ENCODE data around the gene TLN1. TPM values are rescaled to one million over a fixed set of nuclear protein-coding genes. Genes with fewer than 3 reads are reported as not detected.

The TLN1 gene
- total and polyA plus RNA-seq, 2 donors (not counting 1 experiment from before 2014, with no cell fraction given): 102 to 280 TPM

GRCh38 chr9:35714579-35715252 is 17.3 kb downstream of the TLN1 start:
- Histone ChIP-seq H4K20me1 (ENCODE audit: control insufficient read depth, insufficient read depth, low read length, poor library complexity, severe bottlenecking) (peaks cover 35% of the 10 kb centered on the region), H3K27me3 (replicated peaks in 1 of 4; ENCODE audit: control extremely low read depth in 1 of 4, control insufficient read depth in 3 of 4, insufficient read depth in 4 of 4, low read length in 3 of 4) (no peaks in the 10 kb centered on the region), H3K4me1 (ENCODE audit: control insufficient read depth in 2 of 2, insufficient read depth in 2 of 2, low read length in 2 of 2) (peaks cover 14 to 20% of the 10 kb centered on the region in 2 donors), H2AFZ (ENCODE audit: insufficient read depth, low read depth, low read length, poor library complexity, severe bottlenecking) (no peak overlapping the region), H3K27ac (ENCODE audit: low read length in 2 of 2) (no peak overlapping the region), H3K9ac (ENCODE audit: low read length) (no peak overlapping the region), H3K9me3 (ENCODE audit: control extremely low read depth in 1 of 3, control insufficient read depth in 2 of 3, insufficient read depth in 1 of 3, low read length in 2 of 3) (no peaks in the 10 kb centered on the region), H3K4me3 (ENCODE audit: control extremely low read depth in 1 of 5, extremely low read depth in 1 of 5, insufficient read depth in 1 of 5, low read depth in 2 of 5, low read length in 4 of 5) (no peak overlapping the region), H3K79me2 (ENCODE audit: control insufficient read depth, insufficient read depth, low read length) (peaks cover 41% of the 10 kb centered on the region), H3K36me3 (replicated peaks in 1 of 2; ENCODE audit: control extremely low read depth in 1 of 2, control insufficient read depth in 1 of 2, extremely low read depth in 1 of 2, insufficient read depth in 2 of 2, low read length in 1 of 2) (peaks cover 8 to 92% of the 10 kb centered on the region in 2 experiments), H3K4me2 (replicated peaks; ENCODE audit: low read depth, low read length, poor library complexity, severe bottlenecking) (no peak overlapping the region)
- Mint-ChIP-seq H3K27me3 (no peaks in the 10 kb centered on the region), H3K27ac (no peak overlapping the region), H3K9me3 (ENCODE audit: insufficient read depth) (no peaks in the 10 kb centered on the region), H3K4me1 (peaks cover 21% of the 10 kb centered on the region), H3K4me3 (no peak overlapping the region)
- WGBS (ENCODE audit: insufficient coverage): 98% methylated on average over 12 of the region's 13 CpGs
- ChIA-PET POLR2A (interaction anchor here (0.6 to 1.2 kb wide), 2 partner anchors 13 to 54 kb away, joined by 3 read pairs; no protein-coding TSS in a partner anchor), CTCF (interaction anchor here (0.9 to 20.4 kb wide), 5 partner anchors 13 to 103 kb away, joined by 3 to 195 read pairs (median 3); partner anchors contain the start of genes CREB3, TLN1 and TPM2)
- intact Hi-C loops (cut with micrococcal nuclease): no loop called here
- ATAC-seq (ENCODE audit: low read depth) (no peak), DNase-seq (no peak)
- TF ChIP-seq EZH2 (IDR thresholded peaks at IDR 0.05; ENCODE audit: borderline replicate concordance, insufficient read depth, low read depth, low read length, poor library complexity, severe bottlenecking): no peak
- TF ChIP-seq CTCF (IDR thresholded peaks at IDR 0.05): no peak

DNA sequence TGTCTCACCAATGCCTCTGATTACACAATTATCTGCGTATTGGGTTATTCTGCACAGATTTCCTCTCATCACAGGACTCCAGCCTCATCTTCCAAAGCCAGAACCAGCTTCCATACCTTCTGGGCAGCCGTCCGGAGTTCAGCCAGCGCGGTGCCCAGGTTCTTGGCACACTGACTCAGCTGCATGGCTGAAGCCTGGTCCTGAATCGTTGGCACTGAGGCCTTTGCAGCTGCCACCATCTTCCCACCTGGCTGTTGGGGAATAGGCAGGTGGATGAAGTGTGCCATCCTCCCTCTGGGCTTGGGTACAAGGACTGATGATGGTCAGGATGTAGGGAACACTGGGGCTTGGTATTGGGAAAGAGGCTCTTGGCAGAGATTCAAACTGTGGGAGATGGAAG is 17.9 kb downstream of the TLN1 start:
- H3K4me2 ChIP-seq (replicated peaks; ENCODE audit: low read depth, low read length, poor library complexity, severe bottlenecking): no peak overlapping the region
- 97% methylated on average over 5 of the region's 6 CpGs for WGBS (ENCODE audit: insufficient coverage)
- no peak overlapping the region for H3K4me3 ChIP-seq (ENCODE audit: control extremely low read depth in 1 of 5, extremely low read depth in 1 of 5, insufficient read depth in 1 of 5, low read depth in 2 of 5, low read length in 4 of 5)
- Mint-ChIP-seq H3K4me1 (peaks cover 15% of the 10 kb centered on the region), H3K9me3 (ENCODE audit: insufficient read depth) (no peaks in the 10 kb centered on the region), H3K27me3 (no peaks in the 10 kb centered on the region), H3K4me3 (no peak overlapping the region), H3K27ac (no peak overlapping the region)
- ChIA-PET CTCF (interaction anchor here (0.9 to 20.4 kb wide), 5 partner anchors 13 to 103 kb away, joined by 3 to 195 read pairs (median 3); partner anchors contain the start of genes CREB3, TLN1 and TPM2), POLR2A (interaction anchor here (1.2 kb wide), 1 partner anchor 54 kb away, joined by 3 read pairs; no protein-coding TSS in a partner anchor)
- no peaks in the 10 kb centered on the region for H3K9me3 ChIP-seq (ENCODE audit: control extremely low read depth in 1 of 3, control insufficient read depth in 2 of 3, insufficient read depth in 1 of 3, low read length in 2 of 3)
- H3K27me3 ChIP-seq (replicated peaks in 1 of 4; ENCODE audit: control extremely low read depth in 1 of 4, control insufficient read depth in 3 of 4, insufficient read depth in 4 of 4, low read length in 3 of 4): no peaks in the 10 kb centered on the region
- H3K27ac ChIP-seq (ENCODE audit: low read length in 2 of 2): no peak overlapping the region
- H2AFZ ChIP-seq (ENCODE audit: insufficient read depth, low read depth, low read length, poor library complexity, severe bottlenecking): no peak overlapping the region
- H3K79me2 ChIP-seq (ENCODE audit: control insufficient read depth, insufficient read depth, low read length): peaks cover 41% of the 10 kb centered on the region
- no peak for ATAC-seq (ENCODE audit: low read depth)
- H3K4me1 ChIP-seq (ENCODE audit: control insufficient read depth in 2 of 2, insufficient read depth in 2 of 2, low read length in 2 of 2): peaks cover 8 to 14% of the 10 kb centered on the region in 2 donors
- peaks cover 31% of the 10 kb centered on the region for H4K20me1 ChIP-seq (ENCODE audit: control insufficient read depth, insufficient read depth, low read length, poor library complexity, severe bottlenecking)
- DNase-seq: no peak
- TF ChIP-seq EZH2 (IDR thresholded peaks at IDR 0.05; ENCODE audit: borderline replicate concordance, insufficient read depth, low read depth, low read length, poor library complexity, severe bottlenecking) (no peak), CTCF (IDR thresholded peaks at IDR 0.05) (no peak)
- no peak overlapping the region for H3K9ac ChIP-seq (ENCODE audit: low read length)
- intact Hi-C loops (cut with micrococcal nuclease): no loop called here
- peaks cover 8 to 90% of the 10 kb centered on the region in 2 experiments for H3K36me3 ChIP-seq (replicated peaks in 1 of 2; ENCODE audit: control extremely low read depth in 1 of 2, control insufficient read depth in 1 of 2, extremely low read depth in 1 of 2, insufficient read depth in 2 of 2, low read length in 1 of 2)
